Activated CD4-positive, alpha-beta T cell treated with anti-CD3 and anti-CD28 coated beads, Interleukin-2, amount 50 U/mL, for 48 hours (primary cell): Measurements from ENCODE around the gene PACSIN1.
A peak's percentile ranks its signal among the peaks of the same experiment; 100 is the strongest.

Experiments
- DNase-seq, 2 experiments: peaks; one replicate each; pipeline ENCODE4 v3.0.0-alpha.2; 2020

Gene PACSIN1, protein sequence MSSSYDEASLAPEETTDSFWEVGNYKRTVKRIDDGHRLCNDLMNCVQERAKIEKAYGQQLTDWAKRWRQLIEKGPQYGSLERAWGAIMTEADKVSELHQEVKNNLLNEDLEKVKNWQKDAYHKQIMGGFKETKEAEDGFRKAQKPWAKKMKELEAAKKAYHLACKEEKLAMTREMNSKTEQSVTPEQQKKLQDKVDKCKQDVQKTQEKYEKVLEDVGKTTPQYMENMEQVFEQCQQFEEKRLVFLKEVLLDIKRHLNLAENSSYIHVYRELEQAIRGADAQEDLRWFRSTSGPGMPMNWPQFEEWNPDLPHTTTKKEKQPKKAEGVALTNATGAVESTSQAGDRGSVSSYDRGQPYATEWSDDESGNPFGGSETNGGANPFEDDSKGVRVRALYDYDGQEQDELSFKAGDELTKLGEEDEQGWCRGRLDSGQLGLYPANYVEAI

DNA sequence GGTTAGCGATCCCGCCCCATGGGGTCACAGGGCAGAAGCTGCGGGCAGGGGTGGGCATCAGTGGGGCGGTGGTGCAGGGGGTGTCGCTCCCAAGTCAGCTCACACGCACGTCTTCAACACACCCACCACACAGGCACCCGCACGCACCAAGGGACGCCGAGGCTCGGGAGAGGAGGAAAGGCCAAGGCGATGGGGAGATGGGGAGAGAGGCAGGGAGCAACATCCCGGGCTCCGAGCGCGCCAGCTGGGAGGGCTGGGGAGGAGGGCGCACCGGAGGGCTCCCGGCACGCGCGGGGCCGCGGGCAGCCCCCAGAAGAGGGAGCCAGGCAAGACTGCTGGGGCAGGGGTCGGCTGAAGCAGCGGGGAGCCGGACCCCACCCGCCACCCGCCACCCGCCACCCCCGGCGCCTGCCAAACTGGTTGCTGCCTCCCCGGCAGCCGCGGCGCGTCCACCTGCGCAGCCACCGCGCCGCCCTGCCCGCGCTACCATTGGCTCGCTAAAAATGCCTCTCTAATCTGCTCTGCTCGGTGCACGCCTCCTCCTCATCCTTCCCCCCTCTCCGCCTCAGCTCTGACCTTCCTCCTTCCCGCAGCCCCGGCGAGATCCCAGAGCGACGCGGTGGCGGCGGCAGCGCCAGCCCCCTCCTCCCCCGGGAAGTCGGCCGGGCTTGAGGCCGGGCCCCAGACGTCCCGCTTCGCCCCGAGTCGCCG, at the start of gene PACSIN1:
PACSIN1 (plus strand) TSS at position 546 of the 711 bp plus-strand sequence. CDS start 60,230 bp downstream, outside the sequence.
- DNase-seq, result peak; percentile 15 to 22

DNA sequence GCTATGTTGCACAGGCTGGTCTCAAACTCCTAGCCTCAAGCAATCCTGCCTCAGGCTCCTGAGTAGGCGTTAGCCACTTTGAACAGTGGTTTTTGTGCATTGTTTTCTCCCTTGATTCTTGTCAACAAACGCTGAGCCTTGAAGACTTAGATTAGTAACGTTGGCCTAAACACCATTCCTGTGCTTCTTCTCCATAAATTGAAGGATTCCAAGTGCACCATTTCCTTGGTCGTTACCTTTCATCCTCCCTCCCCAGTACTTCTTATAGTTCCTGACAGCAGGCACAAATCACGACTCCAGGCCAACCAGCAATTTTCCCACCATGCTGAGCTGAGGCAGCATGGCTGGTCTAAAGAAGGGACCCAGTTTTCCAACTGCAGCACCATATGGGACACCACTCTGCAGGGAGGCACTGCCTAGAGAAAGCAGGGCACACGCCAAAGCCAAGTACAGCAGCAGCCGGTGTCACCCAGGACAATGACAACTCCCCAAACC, 49.0 kb upstream of the PACSIN1 start:
- no peak for DNase-seq

DNA sequence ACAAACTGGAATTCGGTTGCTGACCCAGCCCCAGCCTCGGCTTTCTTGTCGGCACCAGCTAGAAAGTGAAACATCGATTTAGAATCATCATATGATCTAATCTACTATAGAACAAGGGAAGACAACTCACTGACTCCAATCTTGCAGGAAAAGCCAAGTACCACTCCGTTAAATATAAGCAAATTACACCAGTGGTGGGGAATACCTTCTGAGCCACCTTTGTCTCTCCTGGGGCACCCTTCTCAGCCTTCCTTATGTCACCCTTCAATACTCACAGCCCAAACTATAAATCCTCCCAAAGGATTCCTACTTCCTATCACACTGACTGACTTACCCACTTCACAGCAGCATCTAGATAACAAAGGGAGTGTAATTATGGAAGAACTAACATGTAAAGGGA, 47.5 kb upstream of the PACSIN1 start:
- DNase-seq, result no peak

DNA sequence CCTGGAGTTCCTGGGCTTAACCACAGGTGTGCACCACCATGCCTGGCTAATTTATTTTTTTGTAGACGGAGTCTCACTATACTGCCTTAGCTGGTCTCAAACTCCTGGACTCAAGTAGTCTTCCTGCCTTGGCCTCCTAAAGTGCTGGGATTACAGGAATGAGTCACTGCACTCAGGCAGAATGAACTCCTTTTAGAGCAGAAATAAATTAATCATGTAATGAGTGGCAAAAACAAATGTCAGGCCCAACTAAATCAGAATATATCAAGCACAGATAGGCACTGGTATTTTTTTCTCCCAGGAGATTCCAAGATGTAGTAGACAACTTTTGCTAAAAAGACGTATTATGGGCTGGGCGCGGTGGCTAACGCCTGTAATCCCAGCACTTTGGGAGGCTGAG, 42.6 kb upstream of the PACSIN1 start:
- DNase-seq, result no peak

DNA sequence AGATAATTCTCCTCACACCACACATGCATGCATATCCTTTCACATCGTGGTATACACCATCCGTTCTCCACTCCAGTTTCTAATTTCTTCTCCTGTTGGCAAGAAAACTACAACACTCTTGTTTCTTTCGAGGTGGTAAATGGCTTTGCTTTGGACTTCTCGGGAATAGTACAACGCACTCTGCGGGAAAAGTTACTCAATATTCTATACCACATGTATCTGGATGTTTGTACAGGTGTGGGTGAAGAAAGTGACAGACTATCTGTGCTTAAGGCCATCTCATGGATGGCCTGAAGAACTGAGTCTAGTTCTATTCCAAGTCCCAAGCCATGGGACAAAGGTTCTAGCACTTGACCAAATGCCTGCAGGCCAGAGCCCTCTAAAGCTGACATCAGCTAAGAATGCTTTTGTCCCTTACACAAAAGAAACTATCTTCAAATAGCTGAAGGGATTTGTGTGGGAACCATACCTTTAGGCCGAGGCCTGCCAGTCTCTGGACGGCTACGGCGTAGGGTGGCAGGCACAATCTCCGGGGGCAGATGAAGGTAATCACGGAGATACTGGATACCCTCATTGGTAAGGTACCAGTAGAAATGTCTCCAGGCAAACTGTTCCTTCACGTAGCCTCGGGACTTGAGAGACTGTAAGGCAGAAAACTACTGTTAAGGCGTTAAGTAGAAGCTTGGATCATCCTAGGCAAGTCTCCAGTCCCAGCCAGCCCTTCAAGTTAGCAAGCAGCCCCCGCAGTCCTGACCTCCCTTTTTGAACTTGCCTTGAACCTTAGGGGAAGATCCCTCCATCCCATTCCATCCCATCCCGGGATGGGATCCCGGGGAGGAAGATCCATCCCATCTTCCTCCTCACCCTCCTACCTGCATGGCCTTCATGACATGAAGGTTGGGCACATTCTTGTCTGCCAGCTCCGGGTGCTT, 41.4 kb upstream of the PACSIN1 start:
- no peak for DNase-seq

DNA sequence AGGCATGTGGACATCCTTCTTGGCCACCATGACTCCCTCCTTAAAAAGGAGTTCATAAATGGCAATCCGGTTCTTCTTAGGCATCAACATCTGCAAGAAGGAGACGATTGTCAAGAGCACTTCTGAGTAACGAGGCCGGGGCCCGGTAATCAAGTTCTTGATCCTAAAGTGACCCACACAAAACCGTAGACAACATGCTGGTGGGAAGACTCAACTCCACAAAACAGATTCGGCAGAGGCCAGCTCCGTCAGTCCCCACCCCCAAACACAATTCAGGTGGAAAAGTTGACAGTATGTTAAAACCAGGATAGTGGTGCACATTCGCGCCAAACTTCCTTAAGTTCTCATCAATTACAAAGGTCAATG, 40.8 kb upstream of the PACSIN1 start:
- DNase-seq, result peak; percentile 23 to 26

DNA sequence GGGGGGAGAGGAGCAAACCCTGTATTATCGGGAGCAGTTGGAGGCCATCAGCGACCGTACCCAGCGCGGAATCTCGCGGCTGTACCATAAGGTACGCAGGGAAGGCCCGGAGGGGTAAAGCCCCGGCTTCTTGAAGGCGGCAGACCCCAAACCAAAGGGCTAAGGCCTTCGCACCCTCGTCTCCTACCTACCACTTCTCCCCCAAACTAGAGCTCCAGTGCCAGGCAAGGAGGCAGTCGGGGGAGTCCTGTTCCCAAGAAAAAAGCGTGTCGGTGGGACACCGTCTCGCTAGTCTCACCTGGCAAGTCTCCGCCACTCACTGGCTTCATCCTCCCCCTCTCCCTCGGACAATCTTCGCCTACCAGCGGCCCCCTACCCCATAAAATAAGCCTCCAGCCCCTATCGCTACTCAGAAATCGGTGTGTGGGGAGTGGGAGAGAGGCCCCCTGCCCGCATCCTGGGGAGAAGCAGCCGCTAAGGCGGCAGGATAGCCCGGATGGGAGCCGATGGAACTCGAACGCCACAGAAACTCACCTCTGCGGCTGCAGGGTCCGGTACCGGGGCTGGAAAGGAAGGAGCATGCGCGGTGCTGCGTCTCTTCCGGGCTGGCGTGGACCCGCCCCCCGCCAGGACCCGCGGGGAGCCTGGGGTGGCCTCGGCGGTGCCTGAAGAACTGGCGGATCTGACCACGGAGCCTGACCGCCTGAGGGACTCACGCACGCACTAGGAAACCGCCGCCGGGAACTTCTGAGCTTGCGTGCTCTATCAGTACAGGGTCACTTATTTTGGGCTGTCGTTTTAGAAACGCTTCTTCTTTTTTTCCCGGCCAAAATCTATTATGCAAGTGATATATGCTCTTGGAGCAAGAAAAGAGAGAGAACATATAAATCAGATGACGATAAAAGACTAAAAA, 40.1 kb upstream of the PACSIN1 start, which contains the start of gene RPS10:
RPS10 (minus strand) TSS at position 572 of the 913 bp plus-strand sequence. CDS start 848 bp downstream, outside the sequence.
- DNase-seq, result peak; percentile 94 to 95

DNA sequence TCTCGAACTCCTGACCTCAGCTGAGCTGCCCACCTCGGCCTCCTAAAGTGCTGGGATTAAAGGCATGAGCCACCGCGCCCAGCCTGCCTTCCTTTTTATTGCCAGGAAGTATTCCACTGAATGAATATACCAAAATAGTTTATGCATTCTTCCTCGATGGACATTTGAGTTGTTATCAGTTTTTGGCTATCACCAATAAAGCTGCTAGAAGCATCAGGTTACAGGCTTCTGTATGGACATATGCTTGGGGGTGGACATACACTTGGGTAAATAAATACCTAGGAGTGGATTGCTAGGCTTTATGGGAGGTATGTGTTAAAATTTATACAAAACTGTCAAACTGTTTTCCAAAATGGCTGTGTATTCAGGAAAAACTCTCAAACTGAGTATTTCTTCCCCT, 30.0 kb upstream of the PACSIN1 start:
- no peak for DNase-seq

DNA sequence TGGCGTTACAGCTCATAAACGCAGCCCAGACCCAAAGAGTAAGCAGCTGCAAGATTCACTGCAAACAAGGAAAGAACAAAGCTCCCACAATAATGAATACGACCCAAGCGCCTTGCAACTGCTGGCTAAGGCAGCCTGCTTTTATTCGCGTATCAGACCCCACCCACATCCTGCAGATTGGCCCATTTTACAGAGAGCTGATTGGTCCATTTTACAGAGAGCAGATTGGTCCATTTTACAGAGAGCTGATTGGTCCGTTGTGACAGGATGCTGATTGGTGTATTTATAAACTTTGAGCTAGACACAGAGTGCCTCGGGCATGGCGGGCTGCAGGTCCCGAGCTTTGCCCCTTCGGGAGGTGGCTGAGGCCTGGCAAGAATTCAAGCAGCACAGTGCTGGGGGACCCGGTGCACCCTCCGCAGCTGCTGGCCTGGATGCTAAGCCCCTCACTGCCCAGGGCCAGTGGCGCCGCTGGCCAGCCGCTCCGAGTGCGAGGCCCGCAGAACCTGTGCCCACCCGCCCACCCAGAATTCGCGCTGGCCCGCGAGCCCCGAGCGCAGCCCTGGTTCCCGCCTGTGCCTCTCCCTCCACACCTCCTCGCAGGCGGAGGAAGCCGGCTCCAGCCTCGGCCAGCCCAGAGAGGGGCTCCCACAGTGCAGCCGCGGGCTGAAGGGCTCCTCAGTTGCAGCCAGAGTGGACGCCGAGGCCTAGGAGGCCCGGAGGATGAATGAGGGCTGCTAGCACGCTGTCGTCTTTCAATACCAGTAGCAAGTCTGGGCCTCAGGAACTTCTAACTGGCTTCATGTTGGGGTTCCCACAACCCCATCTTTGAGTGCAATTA, 28.9 kb upstream of the PACSIN1 start:
- DNase-seq, result no peak

DNA sequence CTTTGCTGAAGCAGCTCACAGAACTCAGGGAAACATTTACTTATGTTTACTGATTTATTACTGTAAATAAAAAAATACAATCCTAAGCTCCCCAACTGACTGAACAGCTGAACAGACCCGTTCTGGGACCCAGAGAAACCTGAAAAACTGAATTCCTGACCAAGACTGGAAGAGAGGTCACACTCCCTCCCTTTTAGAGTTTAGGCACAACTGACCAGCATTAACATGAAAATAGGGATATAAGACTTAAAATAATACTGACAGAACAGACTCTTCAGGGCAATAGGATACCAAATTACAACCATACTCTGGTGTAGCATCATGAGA, 28.3 kb upstream of the PACSIN1 start:
- DNase-seq, result no peak

DNA sequence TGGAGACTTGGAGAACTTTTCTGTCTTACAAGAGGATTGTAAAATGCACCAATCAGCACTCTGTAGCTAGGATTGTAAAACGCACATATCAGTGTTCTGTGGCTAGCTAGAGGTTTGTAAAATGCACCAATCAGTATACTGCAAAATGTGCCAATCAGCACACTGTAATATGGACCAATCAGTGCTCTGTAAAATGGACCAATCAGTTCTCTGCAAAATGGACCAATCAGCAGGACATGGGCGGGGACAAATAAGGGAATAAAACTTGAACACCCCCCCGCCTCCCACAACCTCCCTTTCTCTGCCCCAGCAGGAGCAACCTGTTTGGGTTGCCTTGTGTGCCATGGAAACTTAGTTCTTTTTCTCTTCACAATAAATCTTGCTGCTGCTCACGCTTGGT, 27.2 kb upstream of the PACSIN1 start:
- no peak for DNase-seq

DNA sequence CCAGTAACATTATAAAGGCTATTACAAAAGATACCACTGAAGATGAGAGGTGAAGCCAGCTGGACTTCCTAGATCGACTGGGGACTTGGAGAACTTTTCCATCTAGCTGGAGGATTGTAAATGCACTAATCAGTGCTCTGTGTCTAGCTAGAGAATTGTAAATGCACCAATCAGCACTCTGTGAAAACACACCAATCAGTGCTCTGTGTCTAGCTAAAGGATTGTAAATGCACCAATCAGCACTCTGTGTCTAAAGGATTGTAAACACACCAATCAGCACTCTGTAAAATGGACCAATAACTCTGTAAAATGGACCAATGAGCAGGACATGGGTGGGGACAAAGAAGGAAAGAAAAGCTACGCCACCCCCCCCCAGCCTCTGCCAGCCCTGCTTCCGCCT, 26.4 kb upstream of the PACSIN1 start:
- no peak for DNase-seq

DNA sequence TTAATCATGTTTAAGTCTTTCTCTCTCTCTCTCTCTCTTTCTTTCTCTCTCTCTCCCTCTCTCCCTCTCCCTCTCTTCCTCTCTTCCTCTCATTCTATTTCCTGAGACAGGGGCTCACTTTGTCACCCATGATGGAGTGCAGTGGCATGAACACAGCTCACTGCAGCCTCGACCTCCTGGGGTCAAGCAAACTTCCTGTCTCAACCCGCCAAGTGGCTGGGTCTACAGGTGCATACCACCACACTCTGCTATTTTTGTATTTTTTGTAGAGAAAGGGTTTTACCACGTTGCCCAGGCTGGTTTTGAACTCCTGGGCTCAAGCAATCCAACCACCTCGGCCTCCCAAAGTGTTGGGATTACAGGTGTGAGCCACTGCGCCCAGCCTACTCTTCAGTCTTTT, 24.4 kb upstream of the PACSIN1 start:
- no peak for DNase-seq

DNA sequence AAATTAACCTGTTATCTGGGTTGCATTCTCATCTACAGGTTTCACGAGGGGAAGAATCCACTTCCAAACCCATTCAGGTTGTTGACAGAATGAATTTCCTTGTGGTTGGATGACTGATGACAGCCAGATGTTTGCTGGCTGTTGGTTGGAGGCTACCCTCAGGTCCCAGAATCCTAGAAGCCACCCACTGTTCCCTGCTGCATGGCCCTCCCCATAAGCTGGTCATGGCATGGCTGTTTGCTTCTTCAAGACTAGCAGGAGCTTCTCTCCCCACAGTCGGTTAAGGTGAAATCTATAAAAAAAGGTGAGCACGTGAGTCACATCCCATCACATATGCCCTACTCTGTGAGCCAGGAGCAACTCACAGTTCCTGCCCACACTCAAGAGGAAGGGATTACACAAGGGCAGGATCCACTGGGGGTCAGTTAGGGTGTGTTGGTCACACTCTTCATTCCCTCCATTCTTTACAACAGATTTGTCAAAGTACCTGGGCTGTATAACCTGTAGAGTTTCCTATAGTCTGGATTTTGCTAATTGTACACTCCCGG, 20.5 kb upstream of the PACSIN1 start:
- no peak for DNase-seq

DNA sequence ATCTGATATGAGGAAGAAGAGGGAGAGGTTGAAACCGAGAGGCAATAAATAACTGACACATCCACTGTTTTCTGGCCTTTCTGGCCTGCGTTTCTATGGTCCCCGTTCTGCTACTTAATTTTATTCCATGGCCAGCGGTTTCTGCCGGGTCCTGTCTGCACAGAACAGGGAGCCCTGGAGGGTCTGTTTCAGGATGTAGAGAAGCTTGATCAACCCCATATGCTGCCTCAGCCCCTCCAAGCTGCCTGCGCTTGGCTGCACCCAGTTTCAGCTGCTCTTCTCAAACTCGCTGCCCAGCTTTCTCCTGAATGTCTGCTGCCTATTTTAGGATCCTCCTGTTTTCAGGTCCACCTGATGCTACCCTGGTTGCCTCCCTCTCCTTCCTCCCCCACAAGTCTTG, 18.5 kb upstream of the PACSIN1 start:
- no peak for DNase-seq

DNA sequence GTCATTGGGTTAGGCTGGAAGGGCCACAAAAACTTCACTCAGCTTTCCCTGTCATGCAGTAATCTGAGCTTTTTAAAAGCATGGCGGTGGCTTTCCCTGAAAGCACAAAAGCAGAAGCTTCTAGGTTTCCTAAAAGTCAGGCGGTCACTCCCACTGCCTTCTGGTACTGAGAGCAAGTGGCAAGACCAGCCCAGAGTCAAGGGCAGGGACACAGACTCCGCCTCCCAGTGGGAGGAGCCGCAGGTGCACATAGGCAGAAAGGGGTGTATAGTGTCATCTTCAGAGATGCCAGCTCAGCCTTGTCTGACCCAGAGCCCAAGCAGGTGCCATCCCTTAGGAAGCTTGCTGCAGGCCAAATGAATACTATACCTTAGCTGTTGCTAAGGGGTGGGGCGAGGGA, 18.0 kb upstream of the PACSIN1 start:
- DNase-seq, result no peak

DNA sequence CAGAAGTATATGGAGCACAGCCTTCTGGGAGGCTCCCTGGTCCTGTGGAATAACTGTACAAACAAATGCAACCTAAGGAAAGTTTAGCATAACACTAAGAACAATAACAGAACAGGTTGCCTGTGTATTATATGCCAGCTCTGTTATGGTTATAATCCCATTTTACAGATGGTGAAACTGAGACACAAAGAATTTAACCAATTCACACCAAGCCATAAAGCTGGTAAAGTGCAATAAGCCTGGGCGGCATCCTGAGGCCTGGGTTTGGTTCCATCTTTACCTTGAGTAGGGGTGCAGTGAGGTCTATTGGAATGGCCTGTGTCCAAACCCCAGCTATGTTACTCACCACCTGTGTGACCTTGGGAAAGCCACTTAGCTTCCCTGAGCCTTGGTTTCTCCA, 14.7 kb upstream of the PACSIN1 start:
- DNase-seq, result no peak

DNA sequence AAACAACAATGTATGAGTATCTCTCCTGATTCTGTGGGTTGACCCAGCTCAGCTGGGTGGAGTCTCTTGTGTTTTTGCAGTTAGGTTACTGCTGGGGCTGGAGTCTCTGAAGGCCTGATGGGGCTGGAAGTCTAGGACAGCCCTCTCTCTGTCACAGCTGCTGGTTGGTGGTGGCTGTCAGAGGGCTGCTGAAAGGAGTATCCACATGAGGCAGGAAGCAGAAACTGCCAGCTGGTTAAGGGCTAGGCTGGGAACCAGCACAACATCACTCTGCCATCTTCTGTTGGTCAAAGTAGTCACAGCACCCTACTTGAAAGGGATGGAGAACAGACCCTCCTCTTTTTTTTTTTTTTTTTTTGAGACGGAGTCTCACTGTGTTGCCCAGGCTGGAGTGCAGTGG, 10.0 kb upstream of the PACSIN1 start:
- no peak for DNase-seq

DNA sequence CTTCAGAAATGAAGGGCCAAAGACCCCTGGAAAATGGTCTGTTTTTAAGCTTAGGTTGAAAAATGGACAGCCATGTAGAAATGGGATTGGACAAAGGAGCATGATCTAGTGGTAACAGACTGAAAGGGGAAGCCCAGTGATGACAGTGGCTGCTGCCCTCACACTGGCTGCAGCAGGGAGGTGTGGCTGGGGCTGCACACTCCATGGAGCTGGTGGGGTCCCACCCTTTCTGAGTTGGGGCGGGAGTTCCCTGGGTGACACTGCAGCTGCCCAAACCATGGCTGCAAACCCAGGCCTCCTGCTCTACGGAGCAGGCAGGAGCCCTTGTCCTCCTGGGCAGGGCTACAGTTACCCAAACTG, 8.5 kb upstream of the PACSIN1 start:
- DNase-seq, result no peak
